ENCODE data around the gene NEK1.

DNA sequence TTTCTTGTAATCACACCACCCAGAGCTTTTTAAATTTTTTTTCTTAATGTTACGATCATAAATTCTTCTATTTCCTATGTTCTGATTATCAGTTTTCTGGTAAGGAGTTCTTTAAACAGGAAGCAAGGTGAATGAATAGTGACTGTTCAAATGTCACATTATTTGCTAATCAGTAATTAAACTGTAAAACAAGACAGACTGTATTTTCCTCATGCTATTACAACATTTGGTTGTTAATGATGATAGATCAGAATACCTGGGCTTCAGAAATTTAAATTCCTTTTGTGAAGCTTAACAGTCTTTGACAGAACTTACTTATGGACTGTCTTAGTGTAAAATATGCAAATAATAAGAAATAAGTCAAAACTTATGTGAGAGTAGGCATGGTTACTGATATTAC, 49.4 kb upstream of the NEK1 start:
- no peak for TF ChIP-seq POLR2A (IDR thresholded peaks at IDR 0.05; ENCODE audit: low read depth, low read length)
- no peak for TF ChIP-seq TAF1 (IDR thresholded peaks at IDR 0.05; ENCODE audit: borderline replicate concordance, low read depth, low read length)
